ENCODE results near the gene EMP3. TPM values are rescaled to one million over a fixed set of nuclear protein-coding genes. Genes with fewer than 3 reads are reported as not detected.

The EMP3 gene
- total and polyA plus RNA-seq, 9 of the 15 experiments (the other 6 are each of a cell fraction or from before 2014, with no cell fraction given) = 123 to 386 (median 296) TPM

GRCh38 chr19:48363810-48364597, 38.7 kb downstream of the EMP3 start, which contains the start of the genes SYNGR4 and TMEM143 (continued):
- TF ChIP-seq ZKSCAN8 (CRISPR knock-in tag; IDR thresholded peaks at IDR 0.05) (no peak), ZNF41 (CRISPR knock-in tag; conservative IDR thresholded peaks at IDR 0.05) (no peak), HMBOX1 (IDR thresholded peaks at IDR 0.05) (no peak), MXI1 (IDR thresholded peaks at IDR 0.05; ENCODE audit: low read depth, low read length) (no peak), ZNF444 (CRISPR knock-in tag; IDR thresholded peaks at IDR 0.05) (no peak), PHB (CRISPR knock-in tag; IDR thresholded peaks at IDR 0.05) (no peak), NR2C1 (IDR thresholded peaks at IDR 0.05) (no peak; the same call in 1 of the 2 replicates), NR2C1 (tag; IDR thresholded peaks at IDR 0.05) (no peak), ARID3B (CRISPR knock-in tag; IDR thresholded peaks at IDR 0.05; ENCODE audit: borderline replicate concordance) (no peak), HDAC6 (IDR thresholded peaks at IDR 0.05; ENCODE audit: low read depth, low read length) (no peak), SNAPC5 (CRISPR knock-in tag; IDR thresholded peaks at IDR 0.05) (no peak), MECOM (CRISPR knock-in tag; IDR thresholded peaks at IDR 0.05) (no peak), BACH1 (tag; IDR thresholded peaks at IDR 0.05) (no peak), ZNF277 (CRISPR knock-in tag; IDR thresholded peaks at IDR 0.05; ENCODE audit: borderline replicate concordance) (no peak), BHLHE40 (IDR thresholded peaks at IDR 0.05; ENCODE audit: low read length) (peak; percentile 95), PCBP2 (IDR thresholded peaks at IDR 0.05; ENCODE audit: low read depth, low read length, poor library complexity, severe bottlenecking) (no peak), PYGO2 (tag; IDR thresholded peaks at IDR 0.05) (no peak), KDM4B (IDR thresholded peaks at IDR 0.05; ENCODE audit: borderline replicate concordance in 2 of 2, low read depth in 1 of 2) (no peak), USF2 (CRISPR knock-in tag; IDR thresholded peaks at IDR 0.05) (no peak)
- TF ChIP-seq, protein P1, sequence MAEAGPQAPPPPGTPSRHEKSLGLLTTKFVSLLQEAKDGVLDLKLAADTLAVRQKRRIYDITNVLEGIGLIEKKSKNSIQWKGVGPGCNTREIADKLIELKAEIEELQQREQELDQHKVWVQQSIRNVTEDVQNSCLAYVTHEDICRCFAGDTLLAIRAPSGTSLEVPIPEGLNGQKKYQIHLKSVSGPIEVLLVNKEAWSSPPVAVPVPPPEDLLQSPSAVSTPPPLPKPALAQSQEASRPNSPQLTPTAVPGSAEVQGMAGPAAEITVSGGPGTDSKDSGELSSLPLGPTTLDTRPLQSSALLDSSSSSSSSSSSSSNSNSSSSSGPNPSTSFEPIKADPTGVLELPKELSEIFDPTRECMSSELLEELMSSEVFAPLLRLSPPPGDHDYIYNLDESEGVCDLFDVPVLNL (CRISPR knock-in tag; IDR thresholded peaks at IDR 0.05; ENCODE audit: low read depth) = peak; percentile 92
- TF ChIP-seq, protein P2, sequence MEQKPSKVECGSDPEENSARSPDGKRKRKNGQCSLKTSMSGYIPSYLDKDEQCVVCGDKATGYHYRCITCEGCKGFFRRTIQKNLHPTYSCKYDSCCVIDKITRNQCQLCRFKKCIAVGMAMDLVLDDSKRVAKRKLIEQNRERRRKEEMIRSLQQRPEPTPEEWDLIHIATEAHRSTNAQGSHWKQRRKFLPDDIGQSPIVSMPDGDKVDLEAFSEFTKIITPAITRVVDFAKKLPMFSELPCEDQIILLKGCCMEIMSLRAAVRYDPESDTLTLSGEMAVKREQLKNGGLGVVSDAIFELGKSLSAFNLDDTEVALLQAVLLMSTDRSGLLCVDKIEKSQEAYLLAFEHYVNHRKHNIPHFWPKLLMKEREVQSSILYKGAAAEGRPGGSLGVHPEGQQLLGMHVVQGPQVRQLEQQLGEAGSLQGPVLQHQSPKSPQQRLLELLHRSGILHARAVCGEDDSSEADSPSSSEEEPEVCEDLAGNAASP (IDR thresholded peaks at IDR 0.05) = no peak

Data from K562 (cell line).